K562 (cell line): ENCODE data around the gene PPFIA3. TPM values are rescaled to one million over a fixed set of nuclear protein-coding genes. Genes with fewer than 3 reads are reported as not detected.

ENCODE experiments used
- CHD7 ChIP-seq: fragments of 200-600 bp; sonication (generic); IDR thresholded peaks from one replicate; pipeline ENCODE4 v1.6.1; 2012; ENCODE audit warnings: mild to moderate bottlenecking, low read depth, low read length, inconsistent platforms
- HNRNPH1 ChIP-seq: fragments of 200-400 bp; formaldehyde crosslinking; optimal IDR thresholded peaks from 2 replicates; pipeline ENCODE3; 2017; ENCODE audit warnings: low read depth, mild to moderate bottlenecking, low read length, moderate library complexity
- MEF2D ChIP-seq: conservative IDR thresholded peaks from 2 replicates; pipeline ENCODE4 v1.6.1; 2016; ENCODE audit warnings: low read depth, missing genetic modification characterization, missing compliant biosample characterization
- MXD1 ChIP-seq: fragments of 250-450 bp; sonication (Bioruptor Pico); IDR thresholded peaks from 2 replicates; pipeline ENCODE4 v1.8.0; 2021; ENCODE audit warnings: borderline replicate concordance, mild to moderate bottlenecking, moderate library complexity; ENCODE audit not compliant: poor library complexity, severe bottlenecking
- PRDM10 ChIP-seq: fragments of 450-650 bp; IDR thresholded peaks from 2 replicates; pipeline ENCODE4 v1.6.1; 2018; ENCODE audit not compliant: partially characterized antibody
- RAD21 ChIP-seq, 2 experiments: fragments of 250-450 bp in 1 of 2; fragments of 450-650 bp in 1 of 2; sonication (Bioruptor Pico) in 1 of 2; formaldehyde crosslinking in 1 of 2; IDR thresholded peaks in 1 of 2; conservative IDR thresholded peaks in 1 of 2; 2 replicates each; pipeline versions ENCODE4 v1.4.0 to v1.8.0; 2020 to 2022; ENCODE audit warnings: mild to moderate bottlenecking in 2 of 2, moderate library complexity in 1 of 2
- SPI1 ChIP-seq: IDR thresholded peaks from 2 replicates; pipeline ENCODE4 v1.6.1; 2011; ENCODE audit warnings: low read depth, low read length, control low read depth, borderline replicate concordance
- XRCC5 ChIP-seq: fragments of 200-400 bp; formaldehyde crosslinking; IDR thresholded peaks from 2 replicates; pipeline ENCODE4 v1.6.1; 2017; ENCODE audit warnings: low read depth, mild to moderate bottlenecking, low read length
- ZNF146 ChIP-seq: IDR thresholded peaks from one replicate; pipeline ENCODE4 v1.6.1; 2018; ENCODE audit warnings: missing compliant biosample characterization; ENCODE audit not compliant: unreplicated experiment
- ZNF764 ChIP-seq: fragments of 250-450 bp; sonication (Bioruptor Pico); IDR thresholded peaks from 2 replicates; pipeline ENCODE4 v1.4.0; 2020; ENCODE audit warnings: low read depth, mild to moderate bottlenecking, moderate library complexity
- polyA plus RNA-seq, 8 experiments: library from polyadenylated mRNA; depleted of rRNA in 4 of 8; stranded (reverse) in 5 of 8; unstranded in 3 of 8; fragments of >200 nt; fragmentation: Nextera tagmentation in 2 of 8; fragmentation: Illumina TruSeq in 1 of 8; extraction: Ambion mirVana in 2 of 8; extraction: Trizol in 1 of 8; gene quantifications; 2 replicates each; pipeline versions ENCODE4 v1.2.1 to v1.2.3, GENCODE V29; 2011 to 2014; ENCODE audit warnings: inconsistent platforms in 1 of 8, missing spikeins in 1 of 8
- total RNA-seq, 7 experiments: library from RNA; depleted of rRNA in 6 of 7; stranded (reverse); fragments of >200 nt in 6 of 7; fragmentation: Illumina TruSeq in 2 of 7; extraction: Trizol in 2 of 7; gene quantifications; 2 replicates each; pipeline versions ENCODE4 v1.2.1 to v1.2.3, GENCODE V29; 2011 to 2021; ENCODE audit warnings: low replicate concordance in 1 of 7

PPFIA3 gene
- total and polyA plus RNA-seq, 9 of the 15 experiments (the other 6 are each of a cell fraction or from before 2014, with no cell fraction given), result 0.10 to 53.0 (median 17.6) TPM

- TF ChIP-seq PRDM10 (peak; percentile 96), XRCC5 (0 out of 2 replicates have a peak, but pooled peaks have one; percentile 29), MXD1 (no peak), SPI1 (peak; percentile 23; the same call in 1 of the 2 replicates), ZNF146 (CRISPR knock-in tag) (no peak), CHD7 (no peak), HNRNPH1 (no peak), RAD21 (CRISPR knock-in tag; conservative IDR thresholded peaks at IDR 0.05 in 1 of 2, IDR thresholded peaks at IDR 0.05 in 1 of 2) (no peak; a peak in 1 of 4 replicates), MEF2D (tag) (0 out of 2 replicates have a peak, but pooled peaks have one; percentile 31), ZNF764 (CRISPR knock-in tag) (no peak)
Measured at GRCh38 chr19:49151267-49152118, 32.1 kb downstream of the PPFIA3 start (continued).
